T-helper 2 cell (primary cell): Measurements from ENCODE around the gene EIF4H.
"Not testable (repeated sequence)": the region's sequence is repeated elsewhere in the genome, so short reads cannot be mapped to it uniquely, and the experiment has no call there.

Source experiments
- DNase-seq, 5 experiments: peaks; one replicate each; pipeline versions ENCODE4 v3.0.0 to v3.0.0-alpha.2; 2012 to 2022
- total RNA-seq, 2 donors: gene quantifications; one replicate each; lab custom pipeline; 2026; lab: John Stamatoyannopoulos, UW

EIF4H gene
- total RNA-seq: 315 to 398 reads per million in 2 donors

- peak; percentile 90 to 96 (median 91) for DNase-seq
Measured at GRCh38 chr7:74173866-74174605, at the start of gene EIF4H. Gene EIF4H (plus strand): TSS chr7:74174356. CDS start chr7:74174384, 28 bp downstream.

- no peak for DNase-seq
Measured at GRCh38 chr7:74126220-74126880, 47.8 kb upstream of the EIF4H start.

GRCh38 chr7:74129887-74130286 lies 44.3 kb upstream of the EIF4H start:
- no peak for DNase-seq

GRCh38 chr7:74130518-74130917 lies 43.6 kb upstream of the EIF4H start:
- DNase-seq: no peak

GRCh38 chr7:74134117-74134620 lies 40.0 kb upstream of the EIF4H start:
- DNase-seq: peak in 1 of 5 experiments; percentile 46

- peak in 2 of 5 experiments; percentile 17 to 53 for DNase-seq
Measured at GRCh38 chr7:74138334-74138867, 35.8 kb upstream of the EIF4H start.

- DNase-seq: no peak
Measured at GRCh38 chr7:74138945-74139843, 35.0 kb upstream of the EIF4H start.

- no peak for DNase-seq
Measured at GRCh38 chr7:74141705-74142104, 32.5 kb upstream of the EIF4H start.

GRCh38 chr7:74143383-74143782 lies 30.8 kb upstream of the EIF4H start:
- DNase-seq: no peak

GRCh38 chr7:74148491-74148890 lies 25.7 kb upstream of the EIF4H start:
- DNase-seq: no peak

GRCh38 chr7:74149071-74149470 lies 25.1 kb upstream of the EIF4H start:
- no peak for DNase-seq

GRCh38 chr7:74149603-74150002 lies 24.6 kb upstream of the EIF4H start:
- no peak for DNase-seq

- DNase-seq: no peak
Measured at GRCh38 chr7:74153736-74154135, 20.4 kb upstream of the EIF4H start.

GRCh38 chr7:74155810-74156395 lies 18.3 kb upstream of the EIF4H start:
- no peak for DNase-seq

- no peak for DNase-seq
Measured at GRCh38 chr7:74157605-74158004, 16.6 kb upstream of the EIF4H start.

GRCh38 chr7:74164985-74165456 lies 9.1 kb upstream of the EIF4H start:
- DNase-seq: no peak

- DNase-seq: no peak
Measured at GRCh38 chr7:74165867-74166593, 8.1 kb upstream of the EIF4H start.

GRCh38 chr7:74167324-74167723 lies 6.8 kb upstream of the EIF4H start:
- DNase-seq: not testable (repeated sequence)

- DNase-seq: no peak
Measured at GRCh38 chr7:74173074-74173473, 1.1 kb upstream of the EIF4H start.

GRCh38 chr7:74173491-74173865 lies 678 bp upstream of the EIF4H start:
- DNase-seq: no peak

GRCh38 chr7:74174606-74175082 lies 488 bp downstream of the EIF4H start:
- peak in 4 of 5 experiments; percentile 6 to 54 (median 34) for DNase-seq
